Pulmonary artery endothelial cell (primary cell): Measurements from ENCODE around the gene GPLD1. TPM values are rescaled to one million over a fixed set of nuclear protein-coding genes. Genes with fewer than 3 reads are reported as not detected.
"Not testable (repeated sequence)": the region's sequence is repeated elsewhere in the genome, so short reads cannot be mapped to it uniquely, and the experiment has no call there.

Source experiments
- DNase-seq: peaks from one replicate; pipeline ENCODE4 v3.0.0-alpha.2; 2011; ENCODE audit warnings: low read depth, low spot score
- total RNA-seq: library from RNA; depleted of rRNA; stranded (reverse); fragments of >200 nt; gene quantifications from 2 replicates; pipeline ENCODE4 v1.2.3, GENCODE V29; 2014

Gene GPLD1
- total RNA-seq, result 0.04 TPM in 1 of 2 replicates, not detected in the other

GRCh38 chr6:24489470-24489869 is at the start of gene GPLD1:
Gene GPLD1 (minus strand): TSS chr6:24489578. CDS start chr6:24489511, 67 bp downstream.
- no peak for DNase-seq

GRCh38 chr6:24537771-24538385 is 48.5 kb upstream of the GPLD1 start:
- no peak for DNase-seq

- no peak for DNase-seq
These were observed 47.8 kb upstream of the GPLD1 start for GRCh38 chr6:24537082-24537699.

- DNase-seq, result no peak
These were observed 47.1 kb upstream of the GPLD1 start for GRCh38 chr6:24536466-24536865.

- no peak for DNase-seq
These were observed 45.8 kb upstream of the GPLD1 start for GRCh38 chr6:24535210-24535609.

- DNase-seq, result no peak
These were observed 45.0 kb upstream of the GPLD1 start for GRCh38 chr6:24534329-24534728.

- no peak for DNase-seq
These were observed 40.6 kb upstream of the GPLD1 start for GRCh38 chr6:24529985-24530384.

- no peak for DNase-seq
These were observed 35.4 kb upstream of the GPLD1 start for GRCh38 chr6:24524805-24525204.

- no peak for DNase-seq
These were observed 35.0 kb upstream of the GPLD1 start for GRCh38 chr6:24524329-24524728.

GRCh38 chr6:24522228-24523176 is 33.1 kb upstream of the GPLD1 start:
- DNase-seq, result no peak

GRCh38 chr6:24520929-24521546 is 31.7 kb upstream of the GPLD1 start:
- no peak for DNase-seq

GRCh38 chr6:24517659-24518543 is 28.5 kb upstream of the GPLD1 start:
- DNase-seq, result no peak

- DNase-seq, result no peak
These were observed 24.2 kb upstream of the GPLD1 start for GRCh38 chr6:24513602-24514001.

GRCh38 chr6:24511976-24512375 is 22.6 kb upstream of the GPLD1 start:
- not testable (repeated sequence) for DNase-seq

GRCh38 chr6:24506814-24507520 is 17.6 kb upstream of the GPLD1 start:
- DNase-seq, result no peak

GRCh38 chr6:24504649-24505586 is 15.5 kb upstream of the GPLD1 start:
- DNase-seq, result no peak

GRCh38 chr6:24504287-24504648 is 14.9 kb upstream of the GPLD1 start:
- DNase-seq, result no peak

- no peak for DNase-seq
These were observed 12.5 kb upstream of the GPLD1 start for GRCh38 chr6:24501914-24502313.

GRCh38 chr6:24501374-24501773 is 12.0 kb upstream of the GPLD1 start:
- DNase-seq, result no peak
